Keratinocyte (primary cell): Measurements from ENCODE around the gene GJA5.
A peak's percentile ranks its signal among the peaks of the same experiment; 100 is the strongest.

Experiments
- EZH2 ChIP-seq: IDR thresholded peaks from one replicate; pipeline ENCODE4 v1.6.1; 2012; ENCODE audit warnings: inconsistent platforms, mild to moderate bottlenecking, low read length, moderate library complexity
- TF ChIP-seq, protein P1 (sequence below), 3 experiments: IDR thresholded peaks in 1 of 3; conservative IDR thresholded peaks in 1 of 3; optimal IDR thresholded peaks in 1 of 3; 2 replicates in 2 of 3; 3 replicates in 1 of 3; pipeline versions ENCODE3 to v1.5.1; 2011; ENCODE audit warnings: low read length in 3 of 3, mild to moderate bottlenecking in 3 of 3, moderate library complexity in 2 of 3, control low read depth in 1 of 3, inconsistent platforms in 1 of 3; ENCODE audit not compliant: insufficient read depth in 2 of 3; ENCODE audit errors: extremely low read depth in 1 of 3

DNA sequence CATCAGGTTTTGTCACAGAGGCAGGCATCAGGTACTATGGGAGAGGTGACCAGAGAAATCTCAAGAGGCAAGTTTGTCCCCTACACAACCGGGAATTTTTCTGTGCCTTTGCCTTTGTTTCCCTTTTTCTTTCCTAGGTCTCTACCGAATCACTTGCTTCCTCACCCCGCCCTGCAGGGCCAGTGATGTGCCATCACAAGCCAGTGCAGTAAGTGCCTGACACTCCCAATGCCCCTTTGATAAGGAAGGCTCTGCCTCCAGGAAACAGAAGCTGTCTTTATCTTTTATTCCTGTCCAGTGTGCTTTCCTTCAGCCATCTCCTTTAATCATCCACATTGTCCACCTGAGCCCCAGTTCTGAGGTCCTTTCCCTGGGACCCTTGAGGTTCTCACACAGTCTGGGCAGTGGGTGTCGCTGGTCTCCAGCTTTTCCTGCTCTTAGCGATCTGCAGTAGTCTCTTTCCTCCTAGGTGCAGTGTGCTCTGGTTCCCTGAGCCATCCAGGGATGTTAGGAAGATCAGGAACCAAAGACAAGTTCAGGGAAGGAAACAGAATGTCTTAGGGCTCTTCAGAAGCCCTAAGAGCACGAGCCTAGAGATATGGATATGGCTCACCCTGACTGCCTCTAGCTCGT is 36.6 kb downstream of the GJA5 start:
- TF ChIP-seq, protein P1, sequence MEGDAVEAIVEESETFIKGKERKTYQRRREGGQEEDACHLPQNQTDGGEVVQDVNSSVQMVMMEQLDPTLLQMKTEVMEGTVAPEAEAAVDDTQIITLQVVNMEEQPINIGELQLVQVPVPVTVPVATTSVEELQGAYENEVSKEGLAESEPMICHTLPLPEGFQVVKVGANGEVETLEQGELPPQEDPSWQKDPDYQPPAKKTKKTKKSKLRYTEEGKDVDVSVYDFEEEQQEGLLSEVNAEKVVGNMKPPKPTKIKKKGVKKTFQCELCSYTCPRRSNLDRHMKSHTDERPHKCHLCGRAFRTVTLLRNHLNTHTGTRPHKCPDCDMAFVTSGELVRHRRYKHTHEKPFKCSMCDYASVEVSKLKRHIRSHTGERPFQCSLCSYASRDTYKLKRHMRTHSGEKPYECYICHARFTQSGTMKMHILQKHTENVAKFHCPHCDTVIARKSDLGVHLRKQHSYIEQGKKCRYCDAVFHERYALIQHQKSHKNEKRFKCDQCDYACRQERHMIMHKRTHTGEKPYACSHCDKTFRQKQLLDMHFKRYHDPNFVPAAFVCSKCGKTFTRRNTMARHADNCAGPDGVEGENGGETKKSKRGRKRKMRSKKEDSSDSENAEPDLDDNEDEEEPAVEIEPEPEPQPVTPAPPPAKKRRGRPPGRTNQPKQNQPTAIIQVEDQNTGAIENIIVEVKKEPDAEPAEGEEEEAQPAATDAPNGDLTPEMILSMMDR (optimal IDR thresholded peaks at IDR 0.05 in 1 of 3, IDR thresholded peaks at IDR 0.05 in 1 of 3, conservative IDR thresholded peaks at IDR 0.05 in 1 of 3; ENCODE audit: extremely low read depth in 1 of 3, insufficient read depth in 2 of 3, low read length in 3 of 3) = peak; percentile 60 to 81 (median 70)
- TF ChIP-seq EZH2 = no peak
